Mesenchymal stem cell (in vitro differentiated cells and primary cell): Measurements from ENCODE around the gene CEP112.

ENCODE experiments used
- DNase-seq: peaks from one replicate; pipeline ENCODE4 v3.0.0-alpha.2; 2013
- H2AFZ ChIP-seq: one replicate; pipeline ENCODE4 v1.6.1; 2013; ENCODE audit warnings: low read depth, mild to moderate bottlenecking, control low read depth, inconsistent platforms, low read length, moderate library complexity
- H2AK5ac ChIP-seq: 2 replicates; pipeline ENCODE4 v1.6.1; 2013; ENCODE audit warnings: low read length, moderate library complexity, mild to moderate bottlenecking, inconsistent platforms; ENCODE audit not compliant: severe bottlenecking
- H2BK120ac ChIP-seq: one replicate; pipeline ENCODE4 v1.6.1; 2013; ENCODE audit warnings: low read depth, mild to moderate bottlenecking, inconsistent platforms, low read length, moderate library complexity
- H2BK12ac ChIP-seq, 2 experiments: one replicate each; pipeline ENCODE4 v1.6.1; 2013; ENCODE audit warnings: inconsistent platforms in 2 of 2, low read length in 2 of 2, mild to moderate bottlenecking in 2 of 2, moderate library complexity in 2 of 2, control low read depth in 1 of 2
- H2BK15ac ChIP-seq: one replicate; pipeline ENCODE4 v1.6.1; 2013; ENCODE audit warnings: mild to moderate bottlenecking, low read depth, inconsistent platforms; ENCODE audit not compliant: poor library complexity, severe bottlenecking
- H2BK5ac ChIP-seq: 2 replicates; pipeline ENCODE4 v1.6.1; 2013; ENCODE audit warnings: low read depth, mild to moderate bottlenecking, low read length, control low read depth, inconsistent platforms; ENCODE audit not compliant: poor library complexity, severe bottlenecking
- H3K14ac ChIP-seq, 2 experiments: one replicate each; pipeline ENCODE4 v1.6.1; 2013; ENCODE audit warnings: inconsistent platforms in 2 of 2, low read length in 2 of 2, control low read depth in 1 of 2, mild to moderate bottlenecking in 1 of 2, moderate library complexity in 1 of 2
- H3K18ac ChIP-seq, 2 experiments: one replicate each; pipeline ENCODE4 v1.6.1; 2013; ENCODE audit warnings: inconsistent platforms in 2 of 2, low read length in 2 of 2, control low read depth in 1 of 2, low read depth in 1 of 2, mild to moderate bottlenecking in 1 of 2
- H3K23ac ChIP-seq, 2 experiments: one replicate each; pipeline ENCODE4 v1.6.1; 2013; ENCODE audit warnings: inconsistent platforms in 2 of 2, low read length in 2 of 2, mild to moderate bottlenecking in 2 of 2, moderate library complexity in 2 of 2, control low read depth in 1 of 2
- H3K27ac ChIP-seq: 2 replicates; pipeline ENCODE4 v1.5.1; 2013; ENCODE audit warnings: mild to moderate bottlenecking, moderate library complexity, low read length, control low read depth, inconsistent platforms; ENCODE audit not compliant: poor library complexity, severe bottlenecking
- H3K27me3 ChIP-seq, 2 experiments: 2 replicates each; pipeline versions ENCODE4 v1.6.1 to v1.7.0; 2013; ENCODE audit warnings: low read length in 2 of 2, mild to moderate bottlenecking in 2 of 2, moderate library complexity in 2 of 2, control low read depth in 1 of 2, inconsistent platforms in 1 of 2; ENCODE audit not compliant: control insufficient read depth in 1 of 2, insufficient read depth in 1 of 2
- H3K36me3 ChIP-seq, 2 experiments: 2 replicates each; pipeline versions ENCODE4 v1.6.1 to v1.7.0; 2013; ENCODE audit warnings: low read length in 2 of 2, control low read depth in 1 of 2, inconsistent platforms in 1 of 2, low read depth in 1 of 2, mild to moderate bottlenecking in 1 of 2; ENCODE audit not compliant: insufficient read depth in 2 of 2, control insufficient read depth in 1 of 2
- H3K4ac ChIP-seq, 2 experiments: one replicate each; pipeline ENCODE4 v1.6.1; 2013; ENCODE audit warnings: inconsistent platforms in 2 of 2, low read length in 2 of 2, mild to moderate bottlenecking in 2 of 2, moderate library complexity in 2 of 2, control low read depth in 1 of 2, low read depth in 1 of 2
- H3K4me1 ChIP-seq: 2 replicates; pipeline ENCODE4 v1.6.1; 2013; ENCODE audit warnings: low read depth, low read length, control low read depth; ENCODE audit not compliant: control insufficient read depth, insufficient read depth
- H3K4me2 ChIP-seq: 2 replicates; pipeline ENCODE4 v1.6.1; 2013; ENCODE audit warnings: low read length, mild to moderate bottlenecking, inconsistent platforms; ENCODE audit not compliant: poor library complexity, severe bottlenecking
- H3K4me3 ChIP-seq, 2 experiments: 2 replicates each; pipeline versions ENCODE4 v1.5.1 to v1.7.0; 2013; ENCODE audit warnings: low read length in 2 of 2, mild to moderate bottlenecking in 2 of 2, control low read depth in 1 of 2, low read depth in 1 of 2; ENCODE audit not compliant: insufficient read depth in 1 of 2
- H3K79me1 ChIP-seq: replicated peaks from 2 replicates; pipeline ENCODE4 v1.6.1; 2013; ENCODE audit warnings: mild to moderate bottlenecking, control low read depth, low read length, inconsistent platforms; ENCODE audit not compliant: poor library complexity, severe bottlenecking
- H3K9ac ChIP-seq: 2 replicates; pipeline ENCODE4 v1.7.0; 2013; ENCODE audit warnings: mild to moderate bottlenecking, low read length, moderate library complexity
- H3K9me3 ChIP-seq: 2 replicates; pipeline ENCODE4 v1.7.0; 2013; ENCODE audit warnings: mild to moderate bottlenecking, low read length; ENCODE audit not compliant: control insufficient read depth
- H4K8ac ChIP-seq: one replicate; pipeline ENCODE4 v1.6.1; 2013; ENCODE audit warnings: inconsistent platforms, mild to moderate bottlenecking, low read length, moderate library complexity
- H4K91ac ChIP-seq: one replicate; pipeline ENCODE4 v1.6.1; 2013; ENCODE audit warnings: mild to moderate bottlenecking, low read length, inconsistent platforms
- WGBS: methylation state at CpG from one replicate; pipeline ENCODE4 v1.1.7; 2013; ENCODE audit warnings: mixed read lengths; 5-methylcytosine and 5-hydroxymethylcytosine counted together

Gene CEP112

GRCh38 chr17:65954148-65954449 is 237.8 kb downstream of the CEP112 start:
- Histone ChIP-seq H3K4me1 (no peaks in the 10 kb centered on the region), H3K4me3 (no peak overlapping the region), H3K9ac (no peak overlapping the region), H3K9me3 (peaks cover 25% of the 10 kb centered on the region), H3K36me3 (peaks cover 9 to 11% of the 10 kb centered on the region in 2 experiments), H2BK120ac (no peak overlapping the region), H2BK12ac (no peak overlapping the region), H3K4me2 (no peak overlapping the region), H3K4ac (no peak overlapping the region), H3K79me1 (peaks cover 2% of the 10 kb centered on the region), H2AK5ac (no peak overlapping the region), H3K23ac (no peak overlapping the region), H3K18ac (no peak overlapping the region), H2BK15ac (no peak overlapping the region), H4K8ac (no peak overlapping the region), H2AFZ (no peak overlapping the region), H3K27me3 (no peaks in the 10 kb centered on the region), H2BK5ac (no peak overlapping the region), H3K14ac (no peak overlapping the region), H4K91ac (no peak overlapping the region), H3K27ac (no peak overlapping the region)
- 60% methylated on average over 2 of the region's 2 CpGs for WGBS
- no peak for DNase-seq

GRCh38 chr17:65953316-65954147 is 238.4 kb downstream of the CEP112 start:
- no peak overlapping the region for H2BK12ac ChIP-seq
- no peak overlapping the region for H3K27ac ChIP-seq
- no peak overlapping the region for H2BK5ac ChIP-seq
- no peak overlapping the region for H2AFZ ChIP-seq
- DNase-seq = no peak
- no peak overlapping the region for H4K8ac ChIP-seq
- H2BK120ac ChIP-seq = no peak overlapping the region
- H2BK15ac ChIP-seq = no peak overlapping the region
- H3K27me3 ChIP-seq = no peaks in the 10 kb centered on the region
- H3K4me3 ChIP-seq = no peak overlapping the region
- H3K4me2 ChIP-seq = no peak overlapping the region
- no peak overlapping the region for H4K91ac ChIP-seq
- no peak overlapping the region for H2AK5ac ChIP-seq
- peaks cover 4 to 6% of the 10 kb centered on the region in 2 experiments for H3K36me3 ChIP-seq
- no peaks in the 10 kb centered on the region for H3K4me1 ChIP-seq
- no peak overlapping the region for H3K4ac ChIP-seq
- H3K14ac ChIP-seq = no peak overlapping the region
- no peak overlapping the region for H3K18ac ChIP-seq
- no peaks in the 10 kb centered on the region for H3K79me1 ChIP-seq
- peaks cover 21% of the 10 kb centered on the region for H3K9me3 ChIP-seq
- no peak overlapping the region for H3K23ac ChIP-seq
- H3K9ac ChIP-seq = no peak overlapping the region
- WGBS = 84% methylated on average over 11 of the region's 11 CpGs

- Histone ChIP-seq H4K8ac (no peak overlapping the region), H3K9me3 (peaks cover 13% of the 10 kb centered on the region), H3K36me3 (peaks cover 0 to 2% of the 10 kb centered on the region in 2 experiments), H3K9ac (no peak overlapping the region), H3K4me1 (no peaks in the 10 kb centered on the region), H3K4ac (no peak overlapping the region), H2AFZ (no peak overlapping the region), H2AK5ac (no peak overlapping the region), H3K79me1 (no peaks in the 10 kb centered on the region), H2BK12ac (no peak overlapping the region), H3K4me3 (no peak overlapping the region), H2BK120ac (no peak overlapping the region), H3K14ac (no peak overlapping the region), H3K27me3 (no peaks in the 10 kb centered on the region), H3K27ac (no peak overlapping the region), H3K18ac (no peak overlapping the region), H3K23ac (no peak overlapping the region), H4K91ac (no peak overlapping the region), H3K4me2 (no peak overlapping the region), H2BK15ac (no peak overlapping the region), H2BK5ac (no peak overlapping the region)
- 93% methylated on average over 1 of the region's 1 CpG for WGBS
- DNase-seq = no peak
Observed at GRCh38 chr17:65952586-65952985, 239.3 kb downstream of the CEP112 start.

- Histone ChIP-seq H3K27ac (no peak overlapping the region), H3K9me3 (peaks cover 13% of the 10 kb centered on the region), H3K18ac (no peak overlapping the region), H3K4me2 (no peak overlapping the region), H2BK15ac (no peak overlapping the region), H2BK120ac (no peak overlapping the region), H3K36me3 (peaks cover 0 to 2% of the 10 kb centered on the region in 2 experiments), H3K4ac (no peak overlapping the region), H3K79me1 (no peaks in the 10 kb centered on the region), H2BK12ac (no peak overlapping the region), H3K14ac (no peak overlapping the region), H2BK5ac (no peak overlapping the region), H3K4me1 (no peaks in the 10 kb centered on the region), H4K91ac (no peak overlapping the region), H3K9ac (no peak overlapping the region), H3K23ac (no peak overlapping the region), H2AFZ (no peak overlapping the region), H3K27me3 (no peaks in the 10 kb centered on the region), H2AK5ac (no peak overlapping the region), H4K8ac (no peak overlapping the region), H3K4me3 (no peak overlapping the region)
- no peak for DNase-seq
Observed at GRCh38 chr17:65952015-65952414, 239.9 kb downstream of the CEP112 start.
